GM21576 (cell line): ENCODE results near the gene MMP25.
A peak's percentile ranks its signal among the peaks of the same experiment; 100 is the strongest.
"Not testable (repeated sequence)": the region's sequence is repeated elsewhere in the genome, so short reads cannot be mapped to it uniquely, and the experiment has no call there.

ENCODE experiments used
- ATAC-seq: cut with Tn5 transposase; IDR thresholded peaks from one replicate; pipeline ENCODE4 v1.9.1; 2021; ENCODE audit warnings: mild to moderate bottlenecking, moderate library complexity; ENCODE audit not compliant: unreplicated experiment

MMP25 gene

DNA sequence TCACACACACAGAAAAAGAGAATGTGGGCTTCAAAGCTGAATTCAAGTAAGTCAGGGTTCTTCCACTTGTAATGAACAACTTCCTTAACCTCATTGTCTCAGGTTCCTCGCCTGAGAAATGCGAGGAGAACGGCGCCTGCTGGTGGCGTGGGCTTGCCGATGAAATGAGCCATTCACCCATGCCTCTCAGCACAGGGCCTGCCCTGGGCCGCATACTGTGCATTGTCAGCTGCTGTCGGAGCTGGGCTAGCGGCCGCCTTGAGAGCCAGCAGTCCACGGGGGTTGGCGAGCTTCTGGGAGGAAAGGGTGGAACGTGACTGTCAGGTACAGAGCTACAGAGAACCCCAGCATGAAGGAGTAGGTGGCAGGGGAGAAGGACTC lies 7.0 kb downstream of the MMP25 start:
- not testable (repeated sequence) for ATAC-seq

DNA sequence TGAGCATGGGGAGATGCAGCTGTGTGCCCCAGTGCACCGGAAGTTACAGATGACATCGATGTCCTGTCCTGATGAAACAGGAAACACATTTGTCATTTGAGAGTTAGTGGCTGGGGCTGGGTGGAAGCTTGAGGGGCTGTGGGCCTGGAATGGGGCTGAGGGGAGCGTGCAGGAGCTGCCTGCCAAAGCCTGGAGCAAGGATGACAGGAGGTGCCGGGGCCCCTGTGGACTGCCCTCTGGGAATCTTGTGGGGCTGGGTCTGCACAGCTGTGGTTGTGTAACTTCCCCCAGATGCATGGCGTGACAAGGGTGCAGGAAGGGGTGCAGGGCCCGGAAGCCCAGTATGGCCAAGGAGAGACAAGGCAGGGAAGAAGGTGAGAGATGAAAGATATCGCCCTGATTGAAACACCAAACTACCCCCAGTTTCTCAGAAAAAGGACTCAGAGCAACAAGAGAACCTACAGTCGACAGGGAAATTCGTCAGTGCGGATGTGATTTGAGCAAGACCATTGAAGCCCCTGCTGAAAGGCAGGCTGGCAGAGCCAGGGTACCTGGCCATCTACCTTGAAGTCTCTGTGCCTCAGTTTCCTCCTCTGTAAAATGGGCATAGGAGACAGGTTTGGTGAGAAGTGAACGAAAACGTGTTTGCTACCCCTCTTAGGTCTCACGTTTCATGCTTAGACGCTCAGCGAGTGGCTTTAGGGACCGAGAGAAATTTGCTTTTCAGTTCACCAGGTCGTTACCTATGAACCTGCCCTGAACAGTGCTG lies 8.8 kb downstream of the MMP25 start:
- no peak for ATAC-seq

DNA sequence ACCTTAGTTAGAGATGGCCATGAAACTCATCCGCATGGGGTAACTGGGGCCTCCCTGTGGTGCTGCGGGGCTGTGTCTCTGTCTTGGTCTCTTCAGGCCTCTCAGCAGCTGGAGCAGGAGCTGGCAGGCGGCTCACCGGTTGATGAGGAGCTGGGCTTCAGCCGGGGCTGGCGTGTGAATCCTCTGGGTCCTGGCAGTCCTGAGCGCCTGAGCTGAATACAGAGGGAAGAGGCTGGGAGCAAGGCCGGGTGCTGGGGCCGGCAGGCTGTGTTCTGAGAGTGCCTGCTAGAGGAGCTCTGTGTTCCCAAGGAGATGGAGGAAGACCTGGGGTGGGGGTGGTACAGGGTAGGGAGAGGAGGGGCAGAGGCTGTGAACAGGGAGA lies 9.4 kb downstream of the MMP25 start:
- ATAC-seq: not testable (repeated sequence)

DNA sequence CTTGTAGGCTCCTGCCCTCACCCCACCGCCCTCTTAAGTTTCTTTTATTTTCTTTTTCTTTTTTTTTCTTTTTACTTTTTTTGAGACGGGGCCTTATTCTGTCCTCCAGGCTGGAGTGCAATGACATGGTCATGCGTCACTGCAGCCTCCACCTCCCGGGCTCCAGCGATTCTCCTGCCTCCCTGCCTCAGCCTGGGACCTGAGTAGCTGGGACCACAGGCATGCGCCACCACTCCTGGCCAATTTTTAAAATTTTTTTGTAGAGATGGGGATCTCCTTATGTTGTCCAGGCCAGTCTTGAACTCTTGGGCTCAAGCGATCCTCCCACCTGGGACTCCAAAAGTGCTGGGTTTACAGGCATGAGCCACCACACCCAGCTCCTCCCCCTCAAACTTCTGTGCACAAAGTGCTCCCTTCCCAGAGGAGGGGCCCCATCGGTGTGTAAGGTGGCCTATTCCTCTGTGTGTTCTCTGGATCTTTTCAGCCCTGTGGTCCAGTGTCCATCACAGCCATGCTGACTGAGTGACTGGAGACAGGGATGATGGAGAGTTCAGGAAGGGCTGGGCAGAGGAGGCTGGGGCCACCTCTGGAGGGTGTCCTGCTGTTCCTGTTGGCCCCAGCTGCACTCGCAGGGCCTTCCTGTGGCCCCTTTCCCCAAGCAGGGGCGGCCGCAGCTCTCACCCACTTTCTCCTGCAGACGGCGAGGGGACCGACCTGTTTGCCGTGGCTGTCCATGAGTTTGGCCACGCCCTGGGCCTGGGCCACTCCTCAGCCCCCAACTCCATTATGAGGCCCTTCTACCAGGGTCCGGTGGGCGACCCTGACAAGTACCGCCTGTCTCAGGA lies 10.2 kb downstream of the MMP25 start:
- no peak for ATAC-seq

DNA sequence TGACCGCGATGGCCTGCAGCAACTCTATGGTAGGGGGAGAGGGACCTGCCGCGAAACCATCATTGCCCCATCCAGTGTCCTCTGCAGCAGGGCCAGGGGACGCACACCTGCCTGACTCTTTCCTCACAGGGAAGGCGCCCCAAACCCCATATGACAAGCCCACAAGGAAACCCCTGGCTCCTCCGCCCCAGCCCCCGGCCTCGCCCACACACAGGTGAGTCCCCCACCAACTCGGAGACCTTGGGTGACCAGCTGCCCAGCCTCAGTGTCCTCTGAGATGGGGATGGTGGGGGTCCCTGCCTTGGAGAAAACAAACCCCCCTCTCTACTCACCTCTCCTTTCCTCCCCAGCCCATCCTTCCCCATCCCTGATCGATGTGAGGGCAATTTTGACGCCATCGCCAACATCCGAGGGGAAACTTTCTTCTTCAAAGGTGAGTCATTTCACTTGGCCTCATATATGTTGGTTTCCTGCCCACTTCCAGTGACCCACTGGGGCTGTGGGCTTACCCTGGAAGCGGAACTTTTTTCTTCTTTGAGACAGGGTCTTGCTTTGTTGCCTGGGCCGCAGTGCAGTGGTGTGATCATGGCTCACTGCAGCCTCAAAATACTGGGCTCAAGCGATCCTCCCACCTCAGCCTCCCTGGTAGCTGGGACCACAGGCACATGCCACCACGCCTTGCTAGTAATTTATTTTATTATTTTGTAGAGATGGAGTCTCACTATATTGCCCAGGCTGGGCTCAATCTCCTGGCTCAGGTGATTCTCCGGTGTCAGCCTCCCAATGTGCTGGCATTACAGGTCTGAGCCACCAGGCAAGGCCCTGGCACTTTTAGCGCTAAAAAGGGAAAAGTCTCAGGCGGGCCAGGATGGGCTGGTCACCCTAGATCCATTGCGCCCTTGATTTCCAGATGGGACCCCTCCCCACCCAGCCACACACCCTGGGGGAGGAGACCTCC lies 11.1 kb downstream of the MMP25 start:
- ATAC-seq: no peak

DNA sequence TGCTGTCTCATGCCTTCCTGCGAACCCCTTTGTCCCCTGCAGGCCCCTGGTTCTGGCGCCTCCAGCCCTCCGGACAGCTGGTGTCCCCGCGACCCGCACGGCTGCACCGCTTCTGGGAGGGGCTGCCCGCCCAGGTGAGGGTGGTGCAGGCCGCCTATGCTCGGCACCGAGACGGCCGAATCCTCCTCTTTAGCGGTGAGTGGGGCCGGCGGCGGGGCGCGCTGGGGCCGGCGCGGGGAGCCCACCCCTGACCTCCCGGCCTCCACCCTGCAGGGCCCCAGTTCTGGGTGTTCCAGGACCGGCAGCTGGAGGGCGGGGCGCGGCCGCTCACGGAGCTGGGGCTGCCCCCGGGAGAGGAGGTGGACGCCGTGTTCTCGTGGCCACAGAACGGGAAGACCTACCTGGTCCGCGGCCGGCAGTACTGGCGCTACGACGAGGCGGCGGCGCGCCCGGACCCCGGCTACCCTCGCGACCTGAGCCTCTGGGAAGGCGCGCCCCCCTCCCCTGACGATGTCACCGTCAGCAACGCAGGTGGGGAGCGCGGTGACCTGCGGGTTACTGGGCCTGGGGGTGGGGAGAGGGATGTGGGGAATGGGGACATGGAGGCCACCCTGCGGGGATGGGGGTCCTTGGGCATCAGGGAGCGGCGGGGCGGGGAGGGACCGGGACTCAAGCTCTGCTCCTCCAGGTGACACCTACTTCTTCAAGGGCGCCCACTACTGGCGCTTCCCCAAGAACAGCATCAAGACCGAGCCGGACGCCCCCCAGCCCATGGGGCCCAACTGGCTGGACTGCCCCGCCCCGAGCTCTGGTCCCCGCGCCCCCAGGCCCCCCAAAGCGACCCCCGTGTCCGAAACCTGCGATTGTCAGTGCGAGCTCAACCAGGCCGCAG lies 12.0 kb downstream of the MMP25 start:
- ATAC-seq: peak; percentile 35

DNA sequence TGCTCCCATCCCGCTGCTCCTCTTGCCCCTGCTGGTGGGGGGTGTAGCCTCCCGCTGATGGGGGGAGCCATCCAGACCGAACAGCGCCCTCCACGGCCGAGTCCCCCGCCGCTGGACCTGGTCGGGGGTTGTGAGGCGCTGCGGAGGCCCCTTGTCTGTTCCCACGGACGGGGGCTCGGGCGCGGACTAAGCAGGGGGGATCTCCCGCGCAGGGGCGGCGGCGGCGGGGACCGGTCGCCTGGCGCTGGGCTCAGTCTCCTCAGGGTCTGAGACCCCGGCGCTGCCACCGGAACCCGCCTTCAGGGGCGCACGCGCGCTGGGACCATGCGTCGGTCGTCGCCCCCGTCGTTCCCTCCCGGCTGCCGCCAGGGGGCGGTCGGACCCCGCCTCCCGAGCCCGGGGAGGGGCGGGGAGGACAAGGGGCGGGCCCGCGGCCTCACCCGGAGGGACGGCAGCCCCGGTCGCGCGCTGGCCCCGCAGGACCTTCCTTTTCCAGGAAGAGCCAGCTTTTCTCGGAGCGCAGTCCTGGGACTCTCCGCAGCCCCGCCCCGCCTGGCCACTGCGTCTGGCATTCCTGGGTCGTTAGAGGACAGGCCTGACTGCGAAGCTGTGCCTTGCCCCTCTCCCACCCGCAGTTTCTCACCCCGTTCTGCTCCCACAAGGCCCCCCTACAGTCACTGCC lies 12.8 kb downstream of the MMP25 start:
- ATAC-seq: peak; percentile 73

DNA sequence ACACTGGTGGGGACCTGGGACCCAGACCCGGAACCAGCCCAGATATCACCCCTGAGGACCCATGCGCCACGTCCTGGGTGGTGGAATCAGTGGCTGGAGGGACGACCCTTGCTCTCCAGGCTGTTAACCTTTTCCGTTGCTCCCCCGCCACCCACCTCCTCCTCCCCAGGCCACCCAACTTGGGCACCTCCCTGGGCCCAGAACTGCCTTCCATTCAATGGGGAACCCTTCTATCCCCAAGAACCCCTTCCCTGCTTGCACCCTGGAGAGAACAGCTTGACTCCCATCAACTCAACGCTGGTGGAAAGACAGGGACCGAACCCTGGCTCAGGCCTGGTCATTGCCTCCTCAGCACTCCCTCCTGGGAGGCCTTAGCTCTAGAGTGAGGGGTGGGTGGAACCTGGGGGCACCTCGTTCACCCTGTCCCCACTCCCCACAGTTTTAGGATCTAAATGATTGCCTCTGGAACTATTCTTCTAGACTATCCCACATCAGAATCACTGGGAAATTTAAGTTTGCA lies 13.4 kb downstream of the MMP25 start:
- ATAC-seq: no peak

DNA sequence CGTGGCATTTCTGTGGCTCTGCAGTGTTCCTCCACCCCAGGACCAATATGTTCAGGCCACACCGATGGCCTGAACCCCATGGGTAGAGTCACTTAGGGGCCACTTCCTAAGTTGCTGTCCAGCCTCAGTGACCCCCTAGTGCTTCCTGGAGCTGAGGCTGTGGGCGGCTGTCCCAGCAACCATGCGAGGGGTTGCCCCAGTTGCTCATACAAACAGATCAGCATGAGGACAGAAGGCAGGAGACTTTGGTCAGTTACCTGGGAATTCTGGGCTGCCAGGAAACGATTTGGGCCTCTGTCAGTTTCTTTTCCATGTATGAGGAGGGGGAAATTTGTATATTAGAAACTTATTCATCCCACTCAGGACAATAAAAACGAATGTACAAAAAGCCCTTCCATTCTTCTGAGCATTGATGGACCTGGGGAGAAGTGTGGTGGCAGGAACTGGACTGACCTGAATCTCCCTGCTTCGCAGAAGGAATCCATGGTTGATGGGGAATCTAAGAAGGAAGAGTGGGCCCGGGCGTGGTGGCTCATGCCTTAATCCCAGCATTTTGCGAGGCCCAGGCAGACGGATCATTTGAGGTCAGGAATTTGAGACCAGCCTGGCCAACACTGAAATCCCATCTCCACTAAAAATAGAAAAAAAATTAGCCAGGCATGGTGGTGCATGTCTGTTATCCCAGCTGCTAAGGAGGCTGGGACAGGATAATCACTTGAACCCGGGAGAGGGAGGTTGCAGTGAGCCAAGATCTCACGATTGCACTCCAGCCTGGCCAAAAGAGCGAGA lies 14.2 kb downstream of the MMP25 start:
- no peak for ATAC-seq

DNA sequence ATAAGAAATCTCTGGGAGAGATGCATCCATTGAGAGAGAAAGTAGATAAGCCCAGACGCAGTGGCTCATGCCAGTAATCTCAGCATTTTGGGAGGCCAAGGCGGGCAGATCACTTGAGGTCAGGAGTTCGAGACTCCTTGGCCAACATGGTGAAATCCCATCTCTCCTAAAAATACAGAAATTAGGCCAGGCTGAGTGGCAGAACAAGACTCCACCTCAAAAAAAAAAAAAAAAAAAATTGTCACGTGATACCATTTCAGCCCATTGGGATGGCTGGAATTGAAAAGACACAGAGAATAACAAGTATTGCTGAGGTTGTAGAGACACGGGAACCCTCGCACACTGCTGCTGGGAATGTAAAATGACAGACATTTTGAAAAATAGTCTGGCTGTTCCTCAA lies 16.2 kb downstream of the MMP25 start:
- ATAC-seq: no peak

DNA sequence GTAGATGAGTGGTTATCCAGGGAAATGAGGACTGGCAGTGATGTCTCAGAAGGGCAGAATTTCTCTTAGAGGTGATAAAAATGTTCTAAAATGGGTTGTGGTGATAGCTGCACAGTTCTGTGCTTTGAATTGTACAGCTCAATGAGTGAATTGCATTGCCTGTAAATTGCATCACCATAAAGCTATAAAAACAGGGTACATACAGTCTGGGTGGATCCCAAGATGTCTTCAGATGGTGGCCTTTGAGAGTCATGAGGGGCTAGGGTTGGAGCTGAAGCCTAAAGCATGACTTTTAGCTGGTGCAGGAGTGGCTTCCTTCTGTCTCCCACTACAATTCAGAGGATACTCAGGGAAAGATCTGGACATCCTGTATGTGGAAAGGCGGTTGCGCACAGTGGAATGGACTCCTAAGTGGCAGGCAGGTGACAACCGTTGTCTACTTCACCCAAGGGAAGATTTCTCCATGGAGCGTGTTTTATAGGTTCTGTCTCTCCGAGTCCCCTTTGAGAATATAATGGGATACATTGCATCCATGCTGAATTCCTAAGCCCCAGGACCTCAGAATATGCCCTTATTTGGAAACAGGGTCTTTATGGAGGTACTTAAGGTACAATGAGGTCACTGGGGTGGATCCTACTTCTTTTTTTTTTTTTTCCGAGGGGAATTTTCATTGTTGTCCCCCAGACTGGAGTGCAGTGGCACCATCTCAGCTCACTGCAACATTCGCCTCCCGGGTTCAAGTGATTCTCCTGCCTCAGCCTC lies 17.4 kb downstream of the MMP25 start:
- no peak for ATAC-seq

DNA sequence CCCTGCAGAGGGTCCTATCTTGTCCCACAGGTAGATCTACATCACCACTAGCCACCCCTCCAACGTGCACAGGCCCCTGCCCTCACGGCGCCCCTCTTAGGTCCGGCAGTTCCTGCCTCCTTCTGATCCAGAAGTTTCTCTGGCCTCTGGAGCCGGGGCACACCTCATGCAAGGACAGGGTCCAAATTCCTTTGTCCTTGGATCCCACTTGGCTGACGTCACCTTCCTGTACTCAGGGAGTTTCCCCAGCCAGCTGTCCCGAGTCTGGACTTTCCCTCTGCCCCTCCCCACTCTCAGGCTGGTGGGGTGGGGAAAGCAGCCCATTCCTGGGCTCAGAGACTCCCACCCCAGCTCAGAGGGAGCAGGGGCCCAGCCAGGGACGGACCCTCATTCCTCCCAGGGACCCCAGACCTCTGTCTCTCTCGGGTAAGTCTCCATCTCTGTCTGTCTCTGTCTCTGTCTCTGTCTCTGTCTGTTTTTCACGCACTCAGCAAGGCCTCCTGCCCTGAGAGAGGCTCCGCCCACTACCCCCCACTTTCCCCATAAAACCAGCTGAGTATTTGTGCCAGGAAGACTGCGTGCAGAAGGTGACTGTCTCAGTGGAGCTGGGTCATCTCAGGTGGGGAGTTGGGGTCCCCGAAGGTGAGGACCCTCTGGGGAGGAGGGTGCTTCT lies 18.8 kb downstream of the MMP25 start, which contains the start of gene IL32:
TSS of gene IL32 (plus strand) at position 572 of the 673 bp plus-strand sequence. CDS start 172 bp downstream, outside the sequence.
- no peak for ATAC-seq

DNA sequence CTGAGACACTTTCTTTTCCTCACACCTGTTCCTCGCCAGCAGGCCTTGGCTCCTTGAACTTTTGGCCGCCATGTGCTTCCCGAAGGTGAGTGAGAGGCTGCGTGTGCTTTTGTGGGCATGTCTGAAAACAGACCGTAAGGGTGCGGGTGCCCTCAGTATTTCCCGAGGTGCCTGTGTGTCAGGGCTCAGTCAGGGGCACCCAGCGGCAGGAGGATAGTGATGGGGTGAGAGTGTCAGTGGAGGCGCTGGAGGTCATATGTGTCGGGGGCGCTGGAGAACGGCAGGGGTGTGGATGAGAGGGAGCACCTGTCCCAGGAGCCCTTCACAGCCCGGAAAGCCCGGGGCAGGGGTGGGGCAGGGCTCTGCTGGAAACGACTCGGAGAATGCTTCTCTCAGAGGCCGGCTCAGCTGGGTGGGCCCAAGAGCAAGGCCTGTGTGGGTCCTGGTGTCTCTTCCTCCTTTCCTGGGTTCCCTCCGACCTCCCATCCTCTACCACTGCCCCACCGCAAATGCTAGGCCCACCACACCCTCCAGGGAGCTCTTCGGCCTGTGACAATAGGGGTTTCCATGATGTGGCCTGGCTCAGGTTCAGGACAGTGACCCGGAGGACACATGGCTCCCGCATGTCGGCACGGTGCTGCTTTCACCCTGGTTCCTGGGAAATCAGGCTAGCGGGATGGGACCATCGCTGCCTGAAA lies 19.5 kb downstream of the MMP25 start:
- ATAC-seq: no peak

DNA sequence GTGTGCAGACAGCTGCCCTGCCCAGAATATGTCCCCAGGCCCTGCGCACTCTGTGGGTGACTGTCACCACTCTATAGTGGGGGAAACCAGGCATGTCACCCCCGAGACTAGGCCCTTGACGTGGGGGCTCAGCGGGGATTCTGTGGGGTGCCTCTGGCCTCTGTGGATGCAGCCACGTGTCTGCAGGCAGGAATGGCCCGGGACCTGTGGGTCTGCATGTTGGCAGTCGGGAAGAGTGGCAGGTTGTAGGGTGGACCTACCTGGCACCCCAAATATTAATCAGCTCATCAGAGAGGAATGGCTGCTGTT lies 20.0 kb downstream of the MMP25 start:
- no peak for ATAC-seq

DNA sequence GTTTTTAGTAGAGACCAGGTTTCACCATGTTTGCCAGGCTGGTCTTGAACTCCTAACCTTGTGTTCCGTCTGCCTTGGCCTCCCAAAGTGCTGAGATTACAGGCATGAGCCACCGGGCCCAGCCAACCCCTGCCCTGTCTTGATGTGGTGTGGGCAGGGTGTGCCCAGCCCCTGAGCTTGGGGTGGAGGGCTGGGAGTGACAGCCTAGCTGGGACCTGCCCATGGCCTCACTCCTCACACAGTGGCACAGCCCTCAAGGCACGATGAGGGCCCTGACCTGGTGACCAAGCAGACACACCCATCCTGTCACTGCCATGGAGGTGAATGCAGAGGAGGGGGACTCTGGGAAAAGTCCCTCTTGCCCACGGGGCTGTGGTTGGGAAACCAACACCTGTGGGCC lies 22.1 kb downstream of the MMP25 start:
- ATAC-seq: no peak

DNA sequence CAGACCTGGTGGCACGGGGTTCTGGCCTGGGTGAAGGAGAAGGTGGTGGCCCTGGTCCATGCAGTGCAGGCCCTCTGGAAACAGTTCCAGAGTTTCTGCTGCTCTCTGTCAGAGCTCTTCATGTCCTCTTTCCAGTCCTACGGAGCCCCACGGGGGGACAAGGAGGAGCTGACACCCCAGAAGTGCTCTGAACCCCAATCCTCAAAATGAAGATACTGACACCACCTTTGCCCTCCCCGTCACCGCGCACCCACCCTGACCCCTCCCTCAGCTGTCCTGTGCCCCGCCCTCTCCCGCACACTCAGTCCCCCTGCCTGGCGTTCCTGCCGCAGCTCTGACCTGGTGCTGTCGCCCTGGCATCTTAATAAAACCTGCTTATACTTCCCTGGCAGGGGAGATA lies 22.8 kb downstream of the MMP25 start:
- not testable (repeated sequence) for ATAC-seq
